HG02840 (cell line): ENCODE results near the gene SPINDOC.

ENCODE experiments used
- ATAC-seq: cut with Tn5 transposase; IDR thresholded peaks from one replicate; pipeline ENCODE4 v1.9.1; 2021; ENCODE audit warnings: mild to moderate bottlenecking, moderate library complexity, moderate number of reproducible peaks; ENCODE audit not compliant: unreplicated experiment, low FRiP score

SPINDOC gene

GRCh38 chr11:63876616-63877015, 63.4 kb downstream of the SPINDOC start:
- ATAC-seq, result no peak
